LNCaP clone FGC (cell line): ENCODE results near the gene TMEM86B.
"Not testable (repeated sequence)": the region's sequence is repeated elsewhere in the genome, so short reads cannot be mapped to it uniquely, and the experiment has no call there.

Source experiments
- DNase-seq: peaks from one replicate; pipeline ENCODE4 v3.0.0-alpha.2; 2011; ENCODE audit warnings: low read depth
- H3K4me3 ChIP-seq: 2 replicates; pipeline ENCODE4 v1.5.1; 2011; ENCODE audit warnings: mild to moderate bottlenecking, low read depth, low read length, control low read depth
- TF ChIP-seq, protein P1 (sequence below): IDR thresholded peaks from 2 replicates; pipeline ENCODE4 v1.5.1; 2012; ENCODE audit warnings: mild to moderate bottlenecking; ENCODE audit not compliant: control insufficient read depth, insufficient read depth; ENCODE audit errors: extremely low read depth

Gene TMEM86B

DNA sequence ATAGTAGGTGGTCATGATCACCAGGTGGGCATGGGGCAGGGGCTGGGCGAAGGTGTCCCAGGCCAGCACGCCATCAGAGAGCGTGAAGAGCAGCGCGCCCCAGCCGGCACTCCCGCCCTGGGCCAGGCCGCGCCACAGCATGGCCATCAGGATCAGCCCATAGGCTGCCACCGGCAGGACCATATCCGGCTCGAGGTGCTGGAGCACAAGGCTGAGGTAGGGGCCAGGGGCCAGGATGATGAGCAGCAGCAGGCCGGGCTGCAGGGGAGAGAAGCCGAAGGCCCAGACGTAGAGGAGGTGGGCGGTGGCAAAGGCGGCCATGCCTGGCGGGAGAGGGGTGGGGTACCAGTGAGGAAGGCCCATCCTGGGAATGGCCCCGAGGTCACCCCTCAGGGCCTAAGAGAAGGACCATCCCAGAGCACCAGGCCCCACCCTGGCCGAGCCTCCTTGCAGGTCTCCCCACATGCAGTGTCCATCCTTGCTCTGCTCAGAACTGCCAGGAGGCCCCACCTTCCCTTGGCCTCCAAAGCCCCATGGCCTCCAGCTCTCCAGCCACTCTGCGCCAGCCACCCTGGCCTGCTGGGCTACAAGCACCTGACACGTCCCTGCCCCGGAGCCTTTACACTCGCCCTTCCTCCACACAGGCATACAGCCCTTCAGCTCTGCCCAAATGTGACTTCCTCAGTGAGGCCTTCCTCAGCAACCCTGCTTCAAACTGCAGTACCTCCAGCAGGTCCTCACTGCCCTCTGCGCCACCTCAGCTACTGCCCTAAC, 1.1 kb downstream of the TMEM86B start:
- no peak overlapping the region for H3K4me3 ChIP-seq
- TF ChIP-seq, protein P1, sequence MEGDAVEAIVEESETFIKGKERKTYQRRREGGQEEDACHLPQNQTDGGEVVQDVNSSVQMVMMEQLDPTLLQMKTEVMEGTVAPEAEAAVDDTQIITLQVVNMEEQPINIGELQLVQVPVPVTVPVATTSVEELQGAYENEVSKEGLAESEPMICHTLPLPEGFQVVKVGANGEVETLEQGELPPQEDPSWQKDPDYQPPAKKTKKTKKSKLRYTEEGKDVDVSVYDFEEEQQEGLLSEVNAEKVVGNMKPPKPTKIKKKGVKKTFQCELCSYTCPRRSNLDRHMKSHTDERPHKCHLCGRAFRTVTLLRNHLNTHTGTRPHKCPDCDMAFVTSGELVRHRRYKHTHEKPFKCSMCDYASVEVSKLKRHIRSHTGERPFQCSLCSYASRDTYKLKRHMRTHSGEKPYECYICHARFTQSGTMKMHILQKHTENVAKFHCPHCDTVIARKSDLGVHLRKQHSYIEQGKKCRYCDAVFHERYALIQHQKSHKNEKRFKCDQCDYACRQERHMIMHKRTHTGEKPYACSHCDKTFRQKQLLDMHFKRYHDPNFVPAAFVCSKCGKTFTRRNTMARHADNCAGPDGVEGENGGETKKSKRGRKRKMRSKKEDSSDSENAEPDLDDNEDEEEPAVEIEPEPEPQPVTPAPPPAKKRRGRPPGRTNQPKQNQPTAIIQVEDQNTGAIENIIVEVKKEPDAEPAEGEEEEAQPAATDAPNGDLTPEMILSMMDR, result no peak
- DNase-seq, result no peak

DNA sequence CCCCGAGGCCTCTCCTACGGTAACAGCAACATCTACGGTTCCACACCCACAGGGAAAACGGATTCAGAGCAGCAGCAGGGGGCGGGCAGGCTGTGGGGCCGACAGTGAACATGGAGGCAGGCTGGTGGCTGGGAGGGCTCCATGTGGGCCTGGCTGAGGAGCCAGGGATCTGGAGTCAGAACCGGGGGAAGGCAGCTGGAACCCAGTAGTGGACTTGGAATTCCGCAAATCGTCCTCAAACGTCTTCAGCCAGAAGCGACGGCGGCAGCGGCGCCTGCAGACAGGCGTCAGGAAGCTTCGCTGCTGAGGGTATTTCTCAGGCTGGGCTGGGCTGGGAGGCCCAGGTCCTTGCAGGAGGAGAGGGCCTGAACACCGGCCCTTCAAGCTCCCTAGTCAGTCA, 1.8 kb downstream of the TMEM86B start:
- H3K4me3 ChIP-seq, result no peak overlapping the region
- no peak for DNase-seq
- TF ChIP-seq, protein P1, result no peak

DNA sequence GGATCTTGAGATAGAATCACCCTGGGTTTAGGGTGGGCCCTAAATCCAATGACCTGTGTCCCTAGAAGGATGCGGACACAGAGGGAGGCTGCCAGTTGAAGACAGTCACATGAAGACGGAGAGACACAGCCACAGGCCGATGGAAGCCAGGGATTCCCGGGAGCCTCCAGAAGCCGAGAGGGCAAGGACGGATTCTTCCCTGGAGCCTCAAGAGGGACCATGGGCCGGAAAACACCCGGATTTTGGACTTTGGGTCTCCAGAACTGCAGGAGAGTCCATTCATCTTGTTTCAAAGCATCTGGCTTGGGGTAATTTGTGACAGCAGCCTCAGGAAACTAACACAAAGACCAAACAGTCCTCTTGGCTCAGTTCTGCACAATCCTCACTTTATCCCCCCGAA, 2.3 kb downstream of the TMEM86B start:
- no peak for DNase-seq
- H3K4me3 ChIP-seq, result no peak overlapping the region
- TF ChIP-seq, protein P1, result no peak

DNA sequence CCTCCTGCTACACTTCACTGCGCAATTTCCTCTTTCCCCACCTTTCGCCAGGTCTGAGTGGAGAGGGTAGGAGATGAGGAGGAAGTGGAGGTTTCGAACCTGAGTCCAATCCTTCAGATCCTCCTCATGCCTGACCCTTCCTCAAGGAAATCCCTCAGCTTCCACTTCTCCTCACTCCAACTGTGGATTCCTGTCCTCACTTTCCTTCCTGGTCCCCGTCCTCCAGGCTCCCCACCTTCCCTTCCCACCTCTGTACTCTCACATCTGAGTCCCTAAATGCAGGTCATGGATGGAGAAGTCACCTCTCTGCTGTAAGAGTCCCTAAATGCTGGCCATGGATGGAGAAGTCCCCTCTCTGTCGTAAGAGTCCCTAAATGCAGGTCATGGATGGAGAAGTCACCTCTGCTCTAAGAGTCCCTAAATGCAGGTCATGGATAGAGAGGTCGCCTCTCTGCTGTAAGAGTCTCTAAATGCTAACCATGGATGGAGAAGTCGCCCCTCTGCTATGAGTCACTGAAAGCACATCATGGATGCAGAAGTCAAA, 3.1 kb downstream of the TMEM86B start:
- TF ChIP-seq, protein P1, result no peak
- no peak for DNase-seq
- no peak overlapping the region for H3K4me3 ChIP-seq

DNA sequence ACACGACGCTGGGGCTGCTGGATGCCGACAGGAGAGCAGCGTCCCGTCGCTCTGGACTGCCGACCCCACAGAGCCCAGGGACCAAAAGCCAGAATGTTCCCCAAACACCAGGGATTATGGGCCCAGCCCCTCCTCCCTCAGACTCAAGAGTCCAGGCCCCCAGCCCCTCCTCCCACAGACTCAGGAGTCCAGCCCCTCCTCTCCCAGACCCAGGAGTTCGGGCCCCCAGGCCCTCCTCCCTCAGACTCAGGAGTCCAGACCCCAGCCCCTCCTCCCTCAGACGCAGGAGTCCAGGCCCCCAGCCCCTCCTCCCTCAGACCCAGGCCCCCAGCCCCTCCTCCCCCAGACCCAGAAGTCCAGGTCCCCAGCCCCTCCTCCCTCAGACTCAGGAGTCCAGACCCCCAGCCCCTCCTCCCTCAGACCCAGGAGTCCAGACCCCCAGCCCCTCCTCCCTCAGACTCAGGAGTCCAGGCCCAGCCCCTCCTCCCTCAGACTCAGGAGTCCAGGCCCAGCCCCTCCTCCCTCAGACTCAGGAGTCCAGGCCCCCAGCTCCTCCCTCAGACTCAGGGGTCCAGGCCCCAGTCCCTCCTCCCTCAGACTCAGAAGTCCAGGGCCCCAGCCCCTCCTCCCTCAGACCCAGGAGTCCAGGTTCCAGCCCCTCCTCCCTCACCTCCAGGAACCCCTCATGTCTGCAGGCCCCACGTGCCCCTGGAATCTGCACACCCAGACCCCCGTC, 3.7 kb downstream of the TMEM86B start:
- not testable (repeated sequence) for H3K4me3 ChIP-seq, DNase-seq

DNA sequence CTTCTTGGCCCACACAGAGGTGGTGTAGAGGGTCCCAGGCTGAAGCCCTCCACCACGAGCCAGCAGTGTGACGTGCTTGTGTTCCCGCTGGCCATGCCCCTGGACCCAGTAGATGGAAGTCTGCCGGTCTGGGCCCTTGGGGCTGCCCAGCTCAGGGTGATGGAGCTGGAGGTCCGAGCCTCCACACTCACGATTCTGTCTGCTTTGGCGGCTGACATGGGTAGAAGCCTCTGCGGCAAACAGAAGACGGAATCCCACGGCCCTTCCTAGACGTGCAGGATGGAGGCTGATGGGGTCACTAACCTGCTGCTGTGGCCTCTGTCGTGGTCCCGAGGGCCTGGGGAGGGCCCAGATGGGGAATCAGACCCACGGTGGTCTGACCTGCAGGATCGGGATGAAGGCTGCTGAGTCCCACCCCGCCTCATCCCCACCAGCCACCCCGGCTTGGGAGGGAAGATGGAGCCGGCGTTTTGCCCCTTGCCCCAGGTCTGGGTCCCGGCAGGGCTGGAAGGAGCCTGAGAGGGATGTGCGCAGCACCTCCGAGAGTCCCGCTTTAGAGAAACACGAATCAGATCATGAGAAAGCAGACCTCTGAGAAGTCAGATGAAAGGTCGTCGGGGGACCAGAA, 4.4 kb downstream of the TMEM86B start:
- DNase-seq, result no peak
- TF ChIP-seq, protein P1, result no peak
- no peak overlapping the region for H3K4me3 ChIP-seq
